T-helper 9 cell (primary cell): Measurements from ENCODE around the gene KNOP1.
"Not testable (repeated sequence)": the region's sequence is repeated elsewhere in the genome, so short reads cannot be mapped to it uniquely, and the experiment has no call there.

Source experiments
- DNase-seq: peaks from one replicate; pipeline ENCODE4 v3.0.0-alpha.2; 2020

Gene KNOP1

DNA sequence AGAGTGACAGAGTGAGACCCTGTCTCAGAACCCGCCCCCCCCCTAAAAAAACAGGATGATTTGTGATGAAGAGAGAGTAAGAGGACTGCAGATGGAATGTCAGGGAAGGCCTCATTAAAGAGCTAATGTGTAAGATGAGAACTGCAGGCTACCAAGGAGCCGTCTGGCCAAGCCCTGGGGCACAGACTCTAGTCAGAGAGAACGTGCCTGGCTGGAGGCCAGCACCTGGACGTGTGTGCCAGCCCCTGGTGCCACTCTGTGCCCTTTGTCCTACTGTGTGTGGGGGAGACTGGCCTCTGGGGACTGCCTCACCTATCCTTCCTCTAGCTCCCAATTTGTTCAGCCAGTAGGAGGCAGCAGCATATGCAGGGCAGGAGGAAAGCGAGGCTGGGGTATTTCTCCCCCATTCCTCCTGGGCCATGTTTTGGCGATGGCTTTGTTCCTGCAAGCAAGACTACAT, 37.1 kb downstream of the KNOP1 start:
- no peak for DNase-seq

DNA sequence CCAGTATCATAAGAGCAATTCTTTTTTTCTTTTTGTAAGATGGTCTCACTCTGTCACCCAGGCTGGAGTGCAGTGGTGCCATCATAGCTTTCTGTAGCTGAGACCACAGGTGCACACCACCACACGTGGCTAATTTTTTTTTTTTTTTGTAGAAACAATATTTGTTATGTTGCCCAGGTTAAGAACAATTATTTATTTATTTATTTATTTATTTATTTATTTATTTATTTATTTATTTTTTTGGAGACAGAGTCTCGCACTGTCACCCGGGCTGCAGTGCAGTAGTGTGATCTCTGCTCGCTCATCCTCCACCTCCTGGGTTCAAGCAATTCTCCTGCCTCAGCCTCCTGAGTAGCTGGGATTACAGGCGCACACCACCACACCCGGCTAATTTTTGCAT, 38.7 kb downstream of the KNOP1 start:
- DNase-seq, result not testable (repeated sequence)

DNA sequence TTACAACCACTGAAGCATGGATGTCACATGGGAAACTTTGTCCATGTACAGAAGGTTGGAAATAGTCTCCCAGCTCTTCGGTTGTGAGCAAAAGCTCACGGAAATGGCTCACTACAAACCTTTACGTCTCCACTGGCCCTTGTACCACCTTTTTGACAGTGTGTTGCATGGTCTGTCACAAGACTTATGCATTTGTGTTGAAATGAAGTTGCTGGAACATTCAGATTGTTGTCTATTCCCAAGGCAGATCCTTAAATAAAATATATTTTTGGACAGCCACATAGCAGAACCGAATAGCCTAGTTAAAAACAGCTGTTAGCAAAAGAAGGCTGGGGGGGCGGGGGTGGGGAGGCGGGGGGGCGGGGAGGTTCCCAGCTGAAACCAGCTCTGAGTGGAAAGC, 39.2 kb downstream of the KNOP1 start:
- no peak for DNase-seq

DNA sequence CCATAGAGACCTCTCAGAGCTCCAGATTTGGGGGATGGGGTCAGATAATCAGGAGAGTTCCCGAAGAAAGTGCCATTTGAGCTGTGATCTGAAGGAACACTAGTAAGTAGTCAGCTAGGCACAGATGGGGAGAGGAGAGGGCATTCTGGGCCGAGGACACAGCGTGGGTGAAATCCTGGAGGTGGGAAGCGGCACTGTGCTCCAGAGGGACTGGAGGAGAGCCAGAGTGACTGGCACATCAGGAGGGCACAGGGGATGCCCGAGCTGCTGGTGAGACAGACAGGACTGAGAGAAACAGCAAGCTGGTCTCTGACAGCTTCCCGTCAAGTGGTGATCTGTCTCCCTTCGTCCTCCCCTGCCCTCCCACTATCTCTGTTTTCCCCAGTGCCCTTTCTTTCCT, 40.6 kb downstream of the KNOP1 start:
- DNase-seq, result no peak

DNA sequence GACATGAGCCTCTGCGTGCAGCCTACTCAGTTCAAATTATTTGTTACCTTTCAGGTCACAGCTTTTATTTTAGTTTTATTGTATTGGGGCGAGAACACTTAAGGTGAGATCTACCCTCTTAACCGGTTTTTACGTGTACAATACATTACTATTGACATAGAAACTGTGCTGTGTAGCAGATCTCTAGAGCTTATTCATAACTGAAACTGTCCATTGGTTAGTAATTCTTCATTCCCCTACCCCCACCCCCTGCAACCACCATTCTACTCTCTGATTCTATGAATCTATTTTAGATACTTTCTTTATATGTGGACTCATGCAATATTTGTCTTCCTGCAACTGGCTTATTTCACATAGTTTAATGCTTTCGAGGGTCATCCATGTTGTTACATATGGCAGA, 43.5 kb downstream of the KNOP1 start:
- DNase-seq, result no peak

DNA sequence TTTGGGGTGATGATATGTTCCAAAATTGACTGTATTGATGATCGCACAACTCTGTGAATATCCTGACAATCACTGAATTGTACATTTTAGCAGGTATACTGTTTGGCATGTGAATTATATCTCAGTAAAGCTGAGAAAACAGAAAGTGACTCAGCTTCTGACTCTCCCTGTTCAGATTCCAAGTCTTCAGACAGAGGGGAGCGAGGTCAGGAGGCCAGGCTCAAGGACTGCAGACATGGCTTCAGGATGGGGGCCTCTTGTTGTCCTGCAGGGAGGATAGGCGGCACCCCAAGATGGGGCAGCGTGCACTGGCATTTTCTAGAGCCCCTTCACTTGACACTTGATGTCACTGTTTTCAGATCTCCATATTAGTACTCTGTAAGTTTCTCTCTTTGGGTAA, 45.6 kb downstream of the KNOP1 start:
- no peak for DNase-seq

DNA sequence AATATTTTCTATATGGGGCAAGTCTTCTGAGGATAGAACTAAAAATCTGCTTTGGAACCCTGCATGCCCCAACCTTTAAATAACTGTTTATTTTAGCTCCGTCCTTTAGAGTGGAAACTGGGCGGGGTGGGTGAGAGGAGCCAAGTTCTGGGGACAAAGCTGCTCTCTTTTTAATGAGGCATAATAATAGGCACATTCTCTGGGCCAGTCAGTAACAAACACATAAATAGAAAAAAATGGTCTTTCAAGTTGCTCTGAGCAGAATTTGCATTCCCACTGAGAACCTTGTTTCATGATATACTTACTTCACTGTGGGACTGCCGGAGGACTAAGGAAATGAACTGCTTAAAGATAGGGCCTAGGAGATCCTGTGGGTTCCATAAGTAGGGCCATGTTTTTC, 51.5 kb downstream of the KNOP1 start:
- no peak for DNase-seq

DNA sequence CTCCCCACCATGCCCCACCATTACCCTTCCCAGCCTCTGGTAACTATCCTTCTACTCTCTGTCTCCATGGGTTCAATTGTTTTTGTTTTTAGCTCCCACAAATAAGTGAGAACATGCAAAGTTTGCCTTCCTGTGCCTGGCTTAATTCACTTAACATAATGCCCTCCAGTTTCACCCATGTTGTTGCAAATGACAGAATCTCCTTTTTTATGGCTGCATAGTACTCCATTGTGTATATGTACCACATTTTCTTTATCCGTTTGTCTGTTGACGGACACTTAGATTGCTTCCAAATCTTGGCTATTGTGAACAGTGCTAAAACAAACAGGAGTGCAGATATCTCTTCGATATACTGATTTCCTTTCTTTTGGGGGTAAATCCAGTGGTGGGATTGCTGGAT, 52.7 kb downstream of the KNOP1 start:
- DNase-seq, result not testable (repeated sequence)

DNA sequence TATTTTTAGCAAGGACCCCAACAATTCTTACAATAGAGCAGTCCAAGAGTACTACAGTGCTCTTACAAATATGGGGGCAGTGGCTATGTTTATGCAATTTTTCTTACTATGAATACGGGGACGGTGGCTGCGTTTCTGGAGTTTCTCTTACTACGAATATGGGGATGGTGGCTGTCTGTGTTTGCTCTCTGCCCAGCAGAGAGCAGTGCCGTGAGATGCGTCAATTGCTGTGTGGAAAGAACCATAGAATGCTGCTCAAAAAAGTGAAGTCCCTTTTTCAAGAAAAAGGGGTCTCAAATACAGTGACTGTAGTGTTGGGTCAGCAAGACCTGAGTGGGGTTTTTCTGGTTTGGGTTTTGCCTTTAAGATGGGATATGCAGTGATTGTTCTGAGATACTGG, 53.9 kb downstream of the KNOP1 start:
- no peak for DNase-seq

DNA sequence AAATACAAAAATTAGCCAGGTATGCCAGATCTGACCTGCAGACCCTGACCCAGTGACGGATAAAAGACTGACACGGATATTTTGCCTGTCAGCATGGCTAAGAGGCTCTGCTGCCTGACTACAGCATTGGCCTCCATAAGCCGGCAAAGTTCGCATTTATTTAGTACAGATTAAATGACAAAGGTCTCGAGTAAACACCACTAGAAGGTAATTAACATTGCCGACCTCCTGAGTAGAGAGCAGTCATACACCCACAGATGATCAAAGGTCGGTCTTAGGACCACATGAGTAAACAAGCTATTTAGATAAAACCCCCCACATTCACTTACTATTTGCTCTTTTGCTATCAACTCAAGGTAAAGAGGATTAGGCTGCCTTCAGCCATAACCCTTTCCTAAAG, 55.7 kb downstream of the KNOP1 start:
- no peak for DNase-seq

DNA sequence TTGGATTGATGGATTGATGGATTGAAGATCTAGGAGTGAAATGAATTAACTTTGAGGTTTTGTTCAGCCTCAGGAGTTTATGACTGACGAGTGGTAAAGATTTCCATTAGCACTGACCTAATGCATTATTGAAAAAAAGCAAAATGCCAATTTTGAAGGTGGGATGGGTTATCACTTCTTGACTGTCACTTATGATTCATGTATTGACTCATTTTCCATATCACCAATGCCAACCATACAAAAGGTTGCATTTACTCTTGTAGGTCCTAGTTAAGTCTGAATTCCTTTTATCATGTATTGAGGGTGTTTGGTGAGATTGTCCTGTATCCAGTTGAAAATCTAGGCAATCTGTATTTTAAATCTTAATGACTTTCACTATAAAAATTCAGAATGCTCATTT, 57.6 kb downstream of the KNOP1 start:
- no peak for DNase-seq

DNA sequence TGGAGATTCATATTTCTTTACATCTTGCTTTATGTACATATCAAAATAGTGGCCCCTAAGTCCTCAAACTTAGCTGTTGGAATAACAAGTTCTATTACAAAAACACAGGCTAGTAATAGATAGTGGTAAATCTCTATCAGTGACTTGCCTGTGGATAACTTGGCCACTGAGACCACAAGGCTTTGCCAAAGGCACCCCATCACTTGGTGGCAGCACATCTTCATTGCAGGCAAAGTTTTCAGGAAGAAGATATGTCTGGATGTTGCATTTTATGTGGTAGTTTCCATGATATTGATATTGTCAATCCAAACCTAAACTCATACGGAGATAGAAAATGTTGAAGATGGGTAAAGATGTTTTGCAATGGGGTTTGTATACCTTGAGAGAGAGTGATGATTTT, 58.5 kb downstream of the KNOP1 start:
- no peak for DNase-seq

DNA sequence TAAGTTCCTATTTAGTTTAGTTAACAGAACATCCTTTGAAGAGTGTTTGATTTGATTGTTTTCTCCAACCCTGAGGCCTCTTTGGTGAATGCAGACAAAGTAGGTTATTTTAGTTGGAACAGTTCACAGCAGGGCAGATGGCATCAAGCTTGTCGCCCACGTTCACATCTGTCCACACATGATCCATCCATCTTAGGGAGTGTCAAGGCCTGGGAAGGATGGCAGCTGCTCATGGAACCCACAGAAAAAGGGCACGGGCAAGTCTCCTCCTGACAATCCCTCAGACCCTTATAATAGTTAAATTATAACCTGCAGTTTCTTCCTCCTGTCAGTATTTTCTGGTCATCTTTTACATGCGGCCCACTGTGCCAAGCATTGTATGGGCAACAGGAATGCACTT, 60.2 kb downstream of the KNOP1 start:
- no peak for DNase-seq

DNA sequence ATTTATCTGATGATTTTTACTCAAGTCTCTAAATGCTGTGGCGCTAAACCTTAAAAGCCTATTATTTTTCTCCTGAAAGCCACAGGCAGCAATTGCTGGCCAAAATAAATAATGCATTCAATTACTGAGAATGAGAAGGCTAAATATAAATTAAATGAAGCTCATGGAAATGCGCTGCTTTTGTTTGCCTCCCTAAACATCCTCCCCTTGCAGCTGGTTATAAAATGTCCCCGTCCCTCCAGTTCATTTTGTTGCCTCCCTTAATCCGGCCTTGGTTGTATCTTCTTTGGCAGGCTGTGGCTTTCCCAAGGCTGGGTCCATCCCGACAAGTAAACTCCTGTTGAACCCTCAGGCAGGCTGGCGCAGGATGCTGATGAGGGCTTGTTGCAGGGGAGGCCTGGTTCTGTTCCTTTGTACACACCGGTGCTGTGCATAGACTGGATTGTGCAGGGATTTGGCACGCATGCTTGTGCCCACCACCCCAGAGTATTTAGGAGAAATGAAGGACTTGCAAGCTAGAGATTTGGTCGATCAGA, 62.7 kb downstream of the KNOP1 start:
- no peak for DNase-seq

DNA sequence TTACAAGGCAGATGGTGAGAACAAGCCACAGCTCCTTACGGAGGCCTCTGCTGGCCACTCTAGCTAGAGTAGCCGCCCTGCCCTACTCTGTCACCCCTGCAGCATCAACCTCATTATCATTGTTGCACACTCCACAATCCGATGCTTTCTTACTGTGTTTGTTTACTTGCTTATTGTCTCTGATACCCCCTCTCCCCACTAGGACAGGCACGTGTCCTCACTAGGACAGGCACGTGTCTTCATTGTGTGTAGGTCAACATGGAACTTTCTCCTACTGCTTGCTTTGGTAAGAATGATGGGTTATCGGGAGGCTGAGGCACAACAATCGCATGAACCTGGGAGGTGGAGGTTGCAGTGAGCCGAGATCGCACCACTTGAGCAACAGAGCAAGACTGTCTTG, 63.9 kb downstream of the KNOP1 start:
- no peak for DNase-seq
